Measurements from ENCODE around the gene SLC39A9.

GRCh38 chr14:69428289-69428998 is 30.0 kb downstream of the SLC39A9 start:
- TF ChIP-seq, protein P1, sequence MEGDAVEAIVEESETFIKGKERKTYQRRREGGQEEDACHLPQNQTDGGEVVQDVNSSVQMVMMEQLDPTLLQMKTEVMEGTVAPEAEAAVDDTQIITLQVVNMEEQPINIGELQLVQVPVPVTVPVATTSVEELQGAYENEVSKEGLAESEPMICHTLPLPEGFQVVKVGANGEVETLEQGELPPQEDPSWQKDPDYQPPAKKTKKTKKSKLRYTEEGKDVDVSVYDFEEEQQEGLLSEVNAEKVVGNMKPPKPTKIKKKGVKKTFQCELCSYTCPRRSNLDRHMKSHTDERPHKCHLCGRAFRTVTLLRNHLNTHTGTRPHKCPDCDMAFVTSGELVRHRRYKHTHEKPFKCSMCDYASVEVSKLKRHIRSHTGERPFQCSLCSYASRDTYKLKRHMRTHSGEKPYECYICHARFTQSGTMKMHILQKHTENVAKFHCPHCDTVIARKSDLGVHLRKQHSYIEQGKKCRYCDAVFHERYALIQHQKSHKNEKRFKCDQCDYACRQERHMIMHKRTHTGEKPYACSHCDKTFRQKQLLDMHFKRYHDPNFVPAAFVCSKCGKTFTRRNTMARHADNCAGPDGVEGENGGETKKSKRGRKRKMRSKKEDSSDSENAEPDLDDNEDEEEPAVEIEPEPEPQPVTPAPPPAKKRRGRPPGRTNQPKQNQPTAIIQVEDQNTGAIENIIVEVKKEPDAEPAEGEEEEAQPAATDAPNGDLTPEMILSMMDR (IDR thresholded peaks at IDR 0.05): no peak
- no peak for TF ChIP-seq POLR2A (IDR thresholded peaks at IDR 0.05; ENCODE audit: low read depth)
- TF ChIP-seq POLR2AphosphoS5 (IDR thresholded peaks at IDR 0.05): no peak
- TF ChIP-seq EP300 (IDR thresholded peaks at IDR 0.05): no peak
